Measurements from ENCODE around the gene CDNF. TPM values are rescaled to one million over a fixed set of nuclear protein-coding genes. Genes with fewer than 3 reads are reported as not detected.
A peak's percentile ranks its signal among the peaks of the same experiment; 100 is the strongest.
"Not testable (repeated sequence)": the region's sequence is repeated elsewhere in the genome, so short reads cannot be mapped to it uniquely, and the experiment has no call there.

Gene CDNF
- total and polyA plus RNA-seq, 10 of the 15 experiments (the other 5 are each of a cell fraction or from before 2014, with no cell fraction given): 0.08 to 1.9 (median 0.77) TPM

DNA sequence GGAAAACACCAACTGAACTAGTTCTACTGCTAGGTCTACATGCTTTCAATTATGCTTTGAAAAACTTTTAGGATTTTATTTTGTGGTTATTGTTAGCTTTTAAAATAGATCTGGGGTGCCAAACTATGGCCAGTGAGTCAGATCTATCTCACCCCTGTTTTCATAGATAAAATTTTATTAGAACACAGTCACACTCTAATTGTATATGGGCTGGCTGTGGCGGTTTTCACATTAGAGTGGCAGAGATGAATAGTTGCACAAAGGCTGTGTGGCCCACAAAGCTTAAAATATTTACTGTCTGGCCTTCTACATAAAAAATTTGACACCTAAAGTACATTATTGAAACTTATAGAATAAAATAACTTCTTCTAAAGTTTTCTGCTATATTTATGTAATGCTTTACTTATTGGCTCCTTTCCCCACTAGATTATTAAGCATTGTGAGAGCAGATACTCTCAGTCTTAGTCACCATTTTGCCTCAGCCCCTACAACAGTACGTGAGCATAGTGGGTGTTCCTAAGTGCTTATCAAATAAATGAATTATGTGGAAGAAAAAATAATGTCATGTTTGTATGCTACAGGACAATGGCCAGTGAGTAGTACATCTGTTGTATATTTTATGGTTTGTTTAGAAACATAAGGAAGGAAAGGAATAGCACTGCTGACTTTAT, 35.4 kb upstream of the CDNF start (continued):
- TF ChIP-seq, protein P1, sequence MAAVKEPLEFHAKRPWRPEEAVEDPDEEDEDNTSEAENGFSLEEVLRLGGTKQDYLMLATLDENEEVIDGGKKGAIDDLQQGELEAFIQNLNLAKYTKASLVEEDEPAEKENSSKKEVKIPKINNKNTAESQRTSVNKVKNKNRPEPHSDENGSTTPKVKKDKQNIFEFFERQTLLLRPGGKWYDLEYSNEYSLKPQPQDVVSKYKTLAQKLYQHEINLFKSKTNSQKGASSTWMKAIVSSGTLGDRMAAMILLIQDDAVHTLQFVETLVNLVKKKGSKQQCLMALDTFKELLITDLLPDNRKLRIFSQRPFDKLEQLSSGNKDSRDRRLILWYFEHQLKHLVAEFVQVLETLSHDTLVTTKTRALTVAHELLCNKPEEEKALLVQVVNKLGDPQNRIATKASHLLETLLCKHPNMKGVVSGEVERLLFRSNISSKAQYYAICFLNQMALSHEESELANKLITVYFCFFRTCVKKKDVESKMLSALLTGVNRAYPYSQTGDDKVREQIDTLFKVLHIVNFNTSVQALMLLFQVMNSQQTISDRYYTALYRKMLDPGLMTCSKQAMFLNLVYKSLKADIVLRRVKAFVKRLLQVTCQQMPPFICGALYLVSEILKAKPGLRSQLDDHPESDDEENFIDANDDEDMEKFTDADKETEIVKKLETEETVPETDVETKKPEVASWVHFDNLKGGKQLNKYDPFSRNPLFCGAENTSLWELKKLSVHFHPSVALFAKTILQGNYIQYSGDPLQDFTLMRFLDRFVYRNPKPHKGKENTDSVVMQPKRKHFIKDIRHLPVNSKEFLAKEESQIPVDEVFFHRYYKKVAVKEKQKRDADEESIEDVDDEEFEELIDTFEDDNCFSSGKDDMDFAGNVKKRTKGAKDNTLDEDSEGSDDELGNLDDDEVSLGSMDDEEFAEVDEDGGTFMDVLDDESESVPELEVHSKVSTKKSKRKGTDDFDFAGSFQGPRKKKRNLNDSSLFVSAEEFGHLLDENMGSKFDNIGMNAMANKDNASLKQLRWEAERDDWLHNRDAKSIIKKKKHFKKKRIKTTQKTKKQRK (IDR thresholded peaks at IDR 0.05; ENCODE audit: low read depth, low read length): no peak
- TF ChIP-seq JUNB (IDR thresholded peaks at IDR 0.05): peak; percentile 88
- TF ChIP-seq MEF2A (IDR thresholded peaks at IDR 0.05; ENCODE audit: insufficient read depth, low read depth, low read length): no peak
- no peak for TF ChIP-seq ZZZ3 (IDR thresholded peaks at IDR 0.05; ENCODE audit: control insufficient read depth, insufficient read length, low read depth)
- peak; percentile 28; the same call in 1 of the 2 replicates for TF ChIP-seq RUNX3 (IDR thresholded peaks at IDR 0.05; ENCODE audit: low read length)
- TF ChIP-seq BCL11A (IDR thresholded peaks at IDR 0.05; ENCODE audit: low read depth, low read length): no peak
- TF ChIP-seq ZNF384 (IDR thresholded peaks at IDR 0.05; ENCODE audit: borderline replicate concordance, low read depth, low read length): no peak
- TF ChIP-seq ZSCAN29 (IDR thresholded peaks at IDR 0.05): no peak
- peak; percentile 54; the same call in 1 of the 2 replicates for TF ChIP-seq DPF2 (IDR thresholded peaks at IDR 0.05)
- no peak for TF ChIP-seq ASH2L (IDR thresholded peaks at IDR 0.05; ENCODE audit: borderline replicate concordance, low read depth)
- no peak for TF ChIP-seq CBX3 (IDR thresholded peaks at IDR 0.05; ENCODE audit: borderline replicate concordance, low read depth)
- no peak for TF ChIP-seq RB1 (IDR thresholded peaks at IDR 0.05; ENCODE audit: borderline replicate concordance)
- TF ChIP-seq SREBF2 (IDR thresholded peaks at IDR 0.05; ENCODE audit: low read length): no peak
- TF ChIP-seq SREBF1 (IDR thresholded peaks at IDR 0.05; ENCODE audit: low read length): no peak
- TF ChIP-seq, protein P2, sequence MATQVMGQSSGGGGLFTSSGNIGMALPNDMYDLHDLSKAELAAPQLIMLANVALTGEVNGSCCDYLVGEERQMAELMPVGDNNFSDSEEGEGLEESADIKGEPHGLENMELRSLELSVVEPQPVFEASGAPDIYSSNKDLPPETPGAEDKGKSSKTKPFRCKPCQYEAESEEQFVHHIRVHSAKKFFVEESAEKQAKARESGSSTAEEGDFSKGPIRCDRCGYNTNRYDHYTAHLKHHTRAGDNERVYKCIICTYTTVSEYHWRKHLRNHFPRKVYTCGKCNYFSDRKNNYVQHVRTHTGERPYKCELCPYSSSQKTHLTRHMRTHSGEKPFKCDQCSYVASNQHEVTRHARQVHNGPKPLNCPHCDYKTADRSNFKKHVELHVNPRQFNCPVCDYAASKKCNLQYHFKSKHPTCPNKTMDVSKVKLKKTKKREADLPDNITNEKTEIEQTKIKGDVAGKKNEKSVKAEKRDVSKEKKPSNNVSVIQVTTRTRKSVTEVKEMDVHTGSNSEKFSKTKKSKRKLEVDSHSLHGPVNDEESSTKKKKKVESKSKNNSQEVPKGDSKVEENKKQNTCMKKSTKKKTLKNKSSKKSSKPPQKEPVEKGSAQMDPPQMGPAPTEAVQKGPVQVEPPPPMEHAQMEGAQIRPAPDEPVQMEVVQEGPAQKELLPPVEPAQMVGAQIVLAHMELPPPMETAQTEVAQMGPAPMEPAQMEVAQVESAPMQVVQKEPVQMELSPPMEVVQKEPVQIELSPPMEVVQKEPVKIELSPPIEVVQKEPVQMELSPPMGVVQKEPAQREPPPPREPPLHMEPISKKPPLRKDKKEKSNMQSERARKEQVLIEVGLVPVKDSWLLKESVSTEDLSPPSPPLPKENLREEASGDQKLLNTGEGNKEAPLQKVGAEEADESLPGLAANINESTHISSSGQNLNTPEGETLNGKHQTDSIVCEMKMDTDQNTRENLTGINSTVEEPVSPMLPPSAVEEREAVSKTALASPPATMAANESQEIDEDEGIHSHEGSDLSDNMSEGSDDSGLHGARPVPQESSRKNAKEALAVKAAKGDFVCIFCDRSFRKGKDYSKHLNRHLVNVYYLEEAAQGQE (IDR thresholded peaks at IDR 0.05; ENCODE audit: low read depth, low read length): no peak

DNA sequence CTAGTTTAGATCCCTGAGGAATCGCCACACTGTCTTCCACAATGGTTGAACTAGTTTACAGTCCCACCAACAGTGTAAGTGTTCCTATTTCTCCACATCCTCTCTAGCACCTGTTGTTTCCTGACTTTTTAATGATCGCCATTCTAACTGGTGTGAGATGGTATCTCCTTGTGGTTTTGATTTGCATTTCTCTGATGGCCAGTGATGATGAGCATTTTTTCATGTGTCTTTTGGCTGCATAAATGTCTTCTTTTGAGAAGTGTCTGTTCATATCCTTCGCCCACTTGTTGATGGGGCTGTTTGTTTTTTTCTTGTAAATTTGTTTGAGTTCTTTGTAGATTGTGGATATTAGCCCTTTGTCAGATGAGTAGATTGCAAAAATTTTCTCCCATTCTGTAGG, 27.0 kb upstream of the CDNF start:
- ATAC-seq; CTCF ChIA-PET; H3K9ac ChIP-seq (ENCODE audit: control insufficient read depth, insufficient read depth, low read length); intact Hi-C loops (cut with micrococcal nuclease; ENCODE audit: unreplicated experiment); DNase-seq (ENCODE audit: low read depth, low spot score); in situ Hi-C loops (cut with MboI); H3K4me2 ChIP-seq (ENCODE audit: control insufficient read depth, insufficient read depth); H4K20me1 ChIP-seq (ENCODE audit: control insufficient read depth, insufficient read depth); POLR2A ChIA-PET; BruUV-seq (replicated peaks); H3K4me3 ChIP-seq; H3K27me3 ChIP-seq (replicated peaks in 1 of 2; ENCODE audit: control insufficient read depth in 2 of 2, insufficient read depth in 2 of 2, low read length in 1 of 2); H3K4me1 ChIP-seq (ENCODE audit: control insufficient read depth, insufficient read depth, low read length); FAIRE-seq; H3K9me3 ChIP-seq (replicated peaks; ENCODE audit: control insufficient read depth, insufficient read depth, low read length); H3K27ac ChIP-seq (ENCODE audit: control insufficient read depth, insufficient read depth); H2AFZ ChIP-seq (ENCODE audit: control insufficient read depth, low read depth, low read length); H3K79me2 ChIP-seq (ENCODE audit: control insufficient read depth, insufficient read depth, low read length); RAD21 ChIA-PET (ENCODE audit: unreplicated experiment): not testable (repeated sequence)
- peaks cover 7 to 14% of the 10 kb centered on the region in 2 experiments for H3K36me3 ChIP-seq (ENCODE audit: control insufficient read depth in 2 of 2, insufficient read depth in 2 of 2, low read length in 1 of 2)
- 84% methylated on average over 3 of the region's 3 CpGs for WGBS (ENCODE audit: insufficient coverage, insufficient replicate concordance, low lambda C conversion rate, missing lambda C conversion rate)
- SMC1A ChIA-PET (ENCODE audit: uncharacterized antibody, unreplicated experiment): interaction anchor here (1.4 kb wide), 1 partner anchor 22 kb away, joined by 3 read pairs; no protein-coding TSS in a partner anchor
